ENCODE results near the gene RAB8A.

DNA sequence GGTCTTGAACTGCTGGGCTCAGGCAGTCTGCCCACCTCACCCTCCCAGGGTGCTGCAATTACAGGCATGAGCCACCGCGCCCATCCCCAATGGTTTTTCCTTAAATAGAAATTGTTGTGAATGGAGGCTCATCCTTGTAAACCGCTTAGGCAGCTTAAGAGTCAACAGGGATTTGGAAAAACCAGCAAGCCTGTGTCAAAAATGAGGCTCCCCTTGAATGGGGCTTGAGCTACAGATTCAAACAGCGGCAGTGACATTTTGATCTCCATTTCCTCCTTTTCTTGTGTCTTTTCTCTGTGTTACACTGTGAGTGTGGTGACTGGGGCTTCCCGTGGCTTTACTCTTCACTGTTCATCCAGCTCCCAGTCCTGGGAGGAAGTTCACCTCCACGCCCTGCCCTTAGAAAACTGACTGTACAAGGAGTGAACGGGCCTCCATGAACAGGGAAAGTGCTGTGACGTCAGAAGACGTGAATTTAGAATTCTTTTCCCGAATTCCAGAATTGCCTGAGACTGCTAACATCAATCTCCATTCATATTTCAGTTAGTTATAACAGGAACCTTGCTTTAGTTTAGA is 15.3 kb upstream of the RAB8A start:
- TF ChIP-seq FOXK1 (CRISPR knock-in tag; IDR thresholded peaks at IDR 0.05): no peak
- no peak for TF ChIP-seq CREM (CRISPR knock-in tag; IDR thresholded peaks at IDR 0.05)
- TF ChIP-seq, protein P1, sequence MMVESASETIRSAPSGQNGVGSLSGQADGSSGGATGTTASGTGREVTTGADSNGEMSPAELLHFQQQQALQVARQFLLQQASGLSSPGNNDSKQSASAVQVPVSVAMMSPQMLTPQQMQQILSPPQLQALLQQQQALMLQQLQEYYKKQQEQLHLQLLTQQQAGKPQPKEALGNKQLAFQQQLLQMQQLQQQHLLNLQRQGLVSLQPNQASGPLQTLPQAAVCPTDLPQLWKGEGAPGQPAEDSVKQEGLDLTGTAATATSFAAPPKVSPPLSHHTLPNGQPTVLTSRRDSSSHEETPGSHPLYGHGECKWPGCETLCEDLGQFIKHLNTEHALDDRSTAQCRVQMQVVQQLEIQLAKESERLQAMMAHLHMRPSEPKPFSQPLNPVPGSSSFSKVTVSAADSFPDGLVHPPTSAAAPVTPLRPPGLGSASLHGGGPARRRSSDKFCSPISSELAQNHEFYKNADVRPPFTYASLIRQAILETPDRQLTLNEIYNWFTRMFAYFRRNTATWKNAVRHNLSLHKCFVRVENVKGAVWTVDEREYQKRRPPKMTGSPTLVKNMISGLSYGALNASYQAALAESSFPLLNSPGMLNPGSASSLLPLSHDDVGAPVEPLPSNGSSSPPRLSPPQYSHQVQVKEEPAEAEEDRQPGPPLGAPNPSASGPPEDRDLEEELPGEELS (CRISPR knock-in tag; IDR thresholded peaks at IDR 0.05): no peak
- TF ChIP-seq, protein P2, sequence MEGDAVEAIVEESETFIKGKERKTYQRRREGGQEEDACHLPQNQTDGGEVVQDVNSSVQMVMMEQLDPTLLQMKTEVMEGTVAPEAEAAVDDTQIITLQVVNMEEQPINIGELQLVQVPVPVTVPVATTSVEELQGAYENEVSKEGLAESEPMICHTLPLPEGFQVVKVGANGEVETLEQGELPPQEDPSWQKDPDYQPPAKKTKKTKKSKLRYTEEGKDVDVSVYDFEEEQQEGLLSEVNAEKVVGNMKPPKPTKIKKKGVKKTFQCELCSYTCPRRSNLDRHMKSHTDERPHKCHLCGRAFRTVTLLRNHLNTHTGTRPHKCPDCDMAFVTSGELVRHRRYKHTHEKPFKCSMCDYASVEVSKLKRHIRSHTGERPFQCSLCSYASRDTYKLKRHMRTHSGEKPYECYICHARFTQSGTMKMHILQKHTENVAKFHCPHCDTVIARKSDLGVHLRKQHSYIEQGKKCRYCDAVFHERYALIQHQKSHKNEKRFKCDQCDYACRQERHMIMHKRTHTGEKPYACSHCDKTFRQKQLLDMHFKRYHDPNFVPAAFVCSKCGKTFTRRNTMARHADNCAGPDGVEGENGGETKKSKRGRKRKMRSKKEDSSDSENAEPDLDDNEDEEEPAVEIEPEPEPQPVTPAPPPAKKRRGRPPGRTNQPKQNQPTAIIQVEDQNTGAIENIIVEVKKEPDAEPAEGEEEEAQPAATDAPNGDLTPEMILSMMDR (IDR thresholded peaks at IDR 0.05): no peak

Measured in WTC11 (cell line).